ENCODE data around the gene RASAL2.

The RASAL2 gene

DNA sequence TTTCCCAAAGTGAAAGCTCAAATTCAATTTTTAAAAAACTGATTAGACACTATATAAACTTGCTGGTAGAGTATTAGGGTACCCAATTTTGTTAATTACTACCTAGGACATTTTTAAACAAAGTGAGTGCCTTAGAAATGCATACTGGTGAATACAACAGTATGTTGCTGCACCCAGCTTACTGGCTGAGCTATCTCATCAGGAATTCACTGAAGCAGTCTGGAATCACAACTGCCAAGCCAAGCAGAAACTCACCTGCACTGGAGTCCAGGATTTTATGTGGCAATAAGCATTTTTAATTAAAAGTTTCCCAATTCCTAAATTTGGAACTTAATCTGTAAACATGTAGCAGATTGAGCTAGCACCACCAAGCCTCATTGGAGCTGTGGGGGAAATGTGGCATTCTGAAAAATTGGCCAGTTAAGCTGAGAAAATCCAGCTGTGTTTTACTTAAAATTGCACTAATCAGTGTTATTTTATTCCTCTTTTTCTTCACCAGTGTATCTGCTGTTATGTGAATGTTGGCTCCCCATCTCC lies 341.1 kb downstream of the RASAL2 start:
- no peak for DNase-seq (ENCODE audit: low read depth)
- no peak overlapping the region for H3K4me3 ChIP-seq (ENCODE audit: low read depth, low read length)
- TF ChIP-seq, protein P1, sequence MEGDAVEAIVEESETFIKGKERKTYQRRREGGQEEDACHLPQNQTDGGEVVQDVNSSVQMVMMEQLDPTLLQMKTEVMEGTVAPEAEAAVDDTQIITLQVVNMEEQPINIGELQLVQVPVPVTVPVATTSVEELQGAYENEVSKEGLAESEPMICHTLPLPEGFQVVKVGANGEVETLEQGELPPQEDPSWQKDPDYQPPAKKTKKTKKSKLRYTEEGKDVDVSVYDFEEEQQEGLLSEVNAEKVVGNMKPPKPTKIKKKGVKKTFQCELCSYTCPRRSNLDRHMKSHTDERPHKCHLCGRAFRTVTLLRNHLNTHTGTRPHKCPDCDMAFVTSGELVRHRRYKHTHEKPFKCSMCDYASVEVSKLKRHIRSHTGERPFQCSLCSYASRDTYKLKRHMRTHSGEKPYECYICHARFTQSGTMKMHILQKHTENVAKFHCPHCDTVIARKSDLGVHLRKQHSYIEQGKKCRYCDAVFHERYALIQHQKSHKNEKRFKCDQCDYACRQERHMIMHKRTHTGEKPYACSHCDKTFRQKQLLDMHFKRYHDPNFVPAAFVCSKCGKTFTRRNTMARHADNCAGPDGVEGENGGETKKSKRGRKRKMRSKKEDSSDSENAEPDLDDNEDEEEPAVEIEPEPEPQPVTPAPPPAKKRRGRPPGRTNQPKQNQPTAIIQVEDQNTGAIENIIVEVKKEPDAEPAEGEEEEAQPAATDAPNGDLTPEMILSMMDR (IDR thresholded peaks at IDR 0.05; ENCODE audit: control insufficient read depth, extremely low read depth, insufficient read depth), result no peak

DNA sequence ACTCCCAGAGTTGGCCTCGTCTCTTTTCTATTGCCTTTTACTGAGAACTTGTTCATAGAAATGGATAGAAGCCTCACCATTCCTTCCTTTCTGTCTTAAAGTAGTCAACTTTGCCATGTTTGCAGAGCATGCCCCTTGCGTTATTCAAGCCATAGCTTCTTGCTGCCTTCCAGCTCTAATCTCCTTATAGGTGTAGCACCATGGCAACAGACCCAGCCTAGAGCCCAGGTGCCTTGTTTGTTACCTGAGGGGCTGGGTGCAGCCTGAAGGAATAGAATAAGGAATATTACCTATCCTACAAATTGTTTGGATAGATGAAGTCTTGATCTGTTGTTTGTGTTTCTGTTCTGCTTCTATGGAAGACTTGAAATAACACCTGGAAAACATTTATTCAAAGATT lies 343.0 kb downstream of the RASAL2 start:
- H3K4me3 ChIP-seq (ENCODE audit: low read depth, low read length), result no peak overlapping the region
- no peak for DNase-seq (ENCODE audit: low read depth)
- TF ChIP-seq, protein P1 (IDR thresholded peaks at IDR 0.05; ENCODE audit: control insufficient read depth, extremely low read depth, insufficient read depth), result no peak

DNA sequence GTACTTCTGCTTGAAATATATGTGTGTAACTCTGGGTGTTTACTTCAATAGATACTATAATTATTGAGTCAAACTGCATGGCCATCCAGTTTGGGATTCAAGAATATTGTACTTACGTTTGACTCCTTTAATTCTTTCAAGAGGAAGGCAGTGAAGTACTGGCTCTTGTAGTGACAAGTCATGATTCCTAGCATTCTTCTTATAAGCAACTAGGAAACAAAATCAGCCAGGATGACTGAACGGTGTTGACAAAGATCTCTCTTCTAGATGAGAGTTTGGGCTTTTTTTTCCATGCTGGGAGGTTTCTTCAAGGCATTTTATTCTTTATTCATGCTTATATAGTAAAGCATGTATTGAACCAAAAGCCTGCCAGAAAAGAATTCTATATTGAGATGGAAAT lies 344.5 kb downstream of the RASAL2 start:
- no peak overlapping the region for H3K4me3 ChIP-seq (ENCODE audit: low read depth, low read length)
- no peak for DNase-seq (ENCODE audit: low read depth)
- TF ChIP-seq, protein P1 (IDR thresholded peaks at IDR 0.05; ENCODE audit: control insufficient read depth, extremely low read depth, insufficient read depth), result no peak

DNA sequence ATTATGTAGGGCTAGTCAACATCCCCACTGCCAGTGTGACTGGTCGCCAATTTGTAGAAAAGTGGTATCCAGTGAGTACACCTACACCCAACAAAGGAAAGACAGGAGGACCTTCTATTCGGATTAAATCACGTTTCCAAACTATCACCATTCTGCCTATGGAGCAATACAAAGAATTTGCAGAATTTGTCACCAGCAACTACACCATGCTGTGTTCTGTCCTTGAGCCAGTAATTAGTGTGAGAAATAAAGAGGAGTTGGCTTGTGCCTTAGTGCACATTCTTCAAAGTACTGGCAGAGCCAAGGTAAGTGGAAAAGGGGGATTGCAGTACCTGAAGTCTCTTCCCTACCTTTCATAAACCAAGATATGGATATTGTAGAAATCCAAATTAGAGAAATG lies 349.0 kb downstream of the RASAL2 start:
- no peak for DNase-seq (ENCODE audit: low read depth)
- TF ChIP-seq, protein P1 (IDR thresholded peaks at IDR 0.05; ENCODE audit: control insufficient read depth, extremely low read depth, insufficient read depth), result no peak
- H3K4me3 ChIP-seq (ENCODE audit: low read depth, low read length), result no peak overlapping the region

DNA sequence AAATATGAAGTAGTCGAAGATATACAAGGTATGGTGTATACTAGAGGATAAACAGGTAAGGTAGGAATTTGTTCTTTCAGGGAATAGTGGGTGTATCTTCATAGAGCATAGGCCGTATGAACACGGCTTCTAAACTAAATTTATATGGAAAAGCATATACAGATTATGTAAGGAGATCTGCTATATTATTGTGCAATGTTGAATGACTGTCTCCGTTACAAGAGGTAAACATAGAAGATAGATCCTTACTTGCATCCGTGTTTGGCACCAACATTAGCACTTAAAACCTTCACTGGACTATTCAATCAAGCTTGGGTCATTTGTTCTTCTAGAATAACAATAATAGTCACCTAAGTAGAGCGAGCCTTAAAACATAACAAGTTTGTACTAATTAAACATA lies 357.0 kb downstream of the RASAL2 start:
- TF ChIP-seq, protein P1 (IDR thresholded peaks at IDR 0.05; ENCODE audit: control insufficient read depth, extremely low read depth, insufficient read depth), result no peak
- DNase-seq (ENCODE audit: low read depth), result no peak
- H3K4me3 ChIP-seq (ENCODE audit: low read depth, low read length), result no peak overlapping the region

DNA sequence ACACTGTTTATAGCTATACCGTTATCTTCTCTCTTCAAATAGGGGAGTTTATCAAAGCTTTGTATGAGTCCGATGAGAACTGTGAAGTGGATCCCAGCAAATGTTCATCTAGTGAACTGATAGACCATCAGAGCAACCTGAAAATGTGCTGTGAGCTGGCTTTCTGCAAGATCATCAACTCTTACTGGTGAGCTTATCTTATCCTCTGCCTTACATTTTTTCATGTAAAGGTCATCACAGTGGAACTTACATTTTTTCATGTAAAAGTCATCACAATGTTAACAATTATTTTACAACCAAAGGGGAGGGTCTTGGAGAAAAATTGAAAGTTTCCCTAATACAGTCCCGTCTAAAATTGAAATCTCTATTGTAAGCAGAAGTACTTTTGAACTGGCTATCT lies 357.6 kb downstream of the RASAL2 start:
- TF ChIP-seq, protein P1 (IDR thresholded peaks at IDR 0.05; ENCODE audit: control insufficient read depth, extremely low read depth, insufficient read depth), result no peak
- no peak overlapping the region for H3K4me3 ChIP-seq (ENCODE audit: low read depth, low read length)
- DNase-seq (ENCODE audit: low read depth), result no peak

DNA sequence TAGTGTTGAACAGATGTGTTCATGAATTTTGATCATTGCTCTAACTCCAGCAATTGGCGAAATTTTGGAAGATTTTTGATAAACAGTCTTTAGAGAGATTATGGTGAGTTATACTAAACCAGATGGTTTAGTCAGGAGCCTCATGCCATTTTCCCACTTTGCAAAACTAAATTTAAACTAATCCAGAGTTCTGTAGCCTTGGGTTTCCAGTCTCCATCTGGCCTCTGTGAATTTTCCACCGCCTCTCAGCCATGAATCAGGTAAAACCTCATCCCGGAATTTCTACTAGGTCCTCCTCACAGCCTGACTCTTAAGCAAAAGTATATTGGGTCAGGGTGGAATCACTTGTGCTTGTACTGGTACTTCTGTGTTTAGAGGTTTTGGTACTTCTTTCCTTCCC lies 358.1 kb downstream of the RASAL2 start:
- H3K4me3 ChIP-seq (ENCODE audit: low read depth, low read length), result no peak overlapping the region
- no peak for DNase-seq (ENCODE audit: low read depth)
- TF ChIP-seq, protein P1 (IDR thresholded peaks at IDR 0.05; ENCODE audit: control insufficient read depth, extremely low read depth, insufficient read depth), result no peak

Measured in LNCaP clone FGC (cell line).